HCT116 (cell line): ENCODE measurements around the gene C1orf50. TPM values are rescaled to one million over a fixed set of nuclear protein-coding genes. Genes with fewer than 3 reads are reported as not detected.
"Not testable (repeated sequence)": the region's sequence is repeated elsewhere in the genome, so short reads cannot be mapped to it uniquely, and the experiment has no call there.

Experiments
- ATAC-seq: fragments of 200-7000 bp; cut with Tn5 transposase; 2 replicates; pipeline ENCODE4 v1.9.1; 2020; ENCODE audit warnings: mild to moderate bottlenecking, moderate library complexity
- BruUV-seq: library from RNA; stranded (reverse); fragments of 400-500 nt; replicated peaks from 2 replicates; lab custom pipeline; 2021; lab: Mats Ljungman, UMichigan
- CTCF ChIA-PET: fragments of 300-600 bp; sonication (Branson Sonifier 250); formaldehyde crosslinking; loops from one replicate; lab custom pipeline; 2021; ENCODE audit warnings: antibody characterized with exemption; lab: Charles Lee
- POLR2A ChIA-PET: fragments of 300-600, 350-600 bp; sonication (Branson Sonifier 250); formaldehyde crosslinking; loops from one replicate; lab custom pipeline; 2021; ENCODE audit warnings: antibody characterized with exemption; lab: Charles Lee
- RAD21 ChIA-PET, 2 experiments: fragments of 300-600 bp; sonication (Branson Sonifier 250); formaldehyde crosslinking; loops; one replicate each; lab custom pipeline; 2023; ENCODE audit warnings: low total read pairs in 2 of 2; ENCODE audit not compliant: uncharacterized antibody in 2 of 2, unreplicated experiment in 2 of 2, low non-redundant PET in 1 of 2; lab: Charles Lee
- DNase-seq: peaks from one replicate; pipeline ENCODE4 v3.0.0-alpha.2; 2010; ENCODE audit warnings: low read depth, low spot score
- H2AFZ ChIP-seq: fragments of 200-600 bp; shearing (Covaris generic), sonication (generic); 2 replicates; pipeline ENCODE4 v1.6.1; 2017; ENCODE audit warnings: low read depth, mixed run types, mixed read lengths, antibody characterized with exemption, low read length; ENCODE audit not compliant: poor library complexity, severe bottlenecking
- H3K27ac ChIP-seq: 2 replicates; pipeline ENCODE4 v1.5.1; 2012; ENCODE audit warnings: low read depth, low read length
- H3K27me3 ChIP-seq: fragments of 200-600 bp; sonication (generic); 2 replicates; pipeline ENCODE4 v1.6.1; 2016; ENCODE audit warnings: mixed run types, low read length, mixed read lengths; ENCODE audit not compliant: insufficient read depth
- H3K36me3 ChIP-seq, 2 experiments: fragments of 200-500 bp in 1 of 2; fragments of 200-600 bp in 1 of 2; sonication (Bioruptor generic) in 1 of 2; sonication (generic) in 1 of 2; 2 replicates each; pipeline versions ENCODE4 v1.5.1 to v1.6.1; 2014 to 2016; ENCODE audit warnings: low read length in 2 of 2, inconsistent platforms in 1 of 2, mixed read lengths in 1 of 2, mixed run types in 1 of 2; ENCODE audit not compliant: insufficient read depth in 2 of 2, control insufficient read depth in 1 of 2
- H3K4me1 ChIP-seq, 2 experiments: fragments of 200-600 bp in 1 of 2; sonication (generic) in 1 of 2; 2 replicates each; pipeline versions ENCODE4 v1.5.1 to v1.6.1; 2012 to 2017; ENCODE audit warnings: low read length in 2 of 2, inconsistent platforms in 1 of 2, mild to moderate bottlenecking in 1 of 2, mixed read lengths in 1 of 2, mixed run types in 1 of 2, moderate library complexity in 1 of 2; ENCODE audit not compliant: insufficient read depth in 2 of 2, control insufficient read depth in 1 of 2
- H3K4me2 ChIP-seq: fragments of 200-600 bp; sonication (generic); 2 replicates; pipeline ENCODE4 v1.6.1; 2017; ENCODE audit warnings: mixed run types, low read length, mixed read lengths
- H3K4me3 ChIP-seq, 2 experiments: fragments of 200-600 bp in 1 of 2; sonication (generic) in 1 of 2; replicated peaks in 1 of 2; 2 replicates each; pipeline ENCODE4 v1.5.1; 2011 to 2016; ENCODE audit warnings: low read length in 2 of 2, control low read depth in 1 of 2, low read depth in 1 of 2, mild to moderate bottlenecking in 1 of 2, mixed read lengths in 1 of 2, mixed run types in 1 of 2
- H3K79me2 ChIP-seq: fragments of 200-600 bp; sonication (generic); 2 replicates; pipeline ENCODE4 v1.6.1; 2017; ENCODE audit warnings: mild to moderate bottlenecking, mixed run types, low read length, moderate library complexity, mixed read lengths; ENCODE audit not compliant: insufficient read depth
- H3K9ac ChIP-seq: fragments of 200-600 bp; sonication (generic); 2 replicates; pipeline ENCODE4 v1.6.1; 2016; ENCODE audit warnings: low read length, mixed read lengths
- H3K9me2 ChIP-seq: fragments of 200-600 bp; sonication (generic), shearing (Covaris generic); 2 replicates; pipeline ENCODE4 v1.6.1; 2017; ENCODE audit warnings: mixed run types, mild to moderate bottlenecking, moderate library complexity; ENCODE audit not compliant: insufficient read depth
- H3K9me3 ChIP-seq, 2 experiments: fragments of 200-500 bp in 1 of 2; fragments of 200-600 bp in 1 of 2; sonication (Bioruptor generic) in 1 of 2; sonication (generic) in 1 of 2; 2 replicates each; pipeline ENCODE4 v1.6.1; 2014 to 2017; ENCODE audit warnings: low read length in 2 of 2, mixed read lengths in 2 of 2, inconsistent platforms in 1 of 2, low read depth in 1 of 2, mild to moderate bottlenecking in 1 of 2, mixed run types in 1 of 2, moderate library complexity in 1 of 2; ENCODE audit not compliant: control insufficient read depth in 1 of 2, insufficient read depth in 1 of 2
- H4K20me1 ChIP-seq: fragments of 200-600 bp; sonication (generic), shearing (Covaris generic); 2 replicates; pipeline ENCODE4 v1.6.1; 2017; ENCODE audit warnings: mixed run types, mild to moderate bottlenecking, moderate library complexity; ENCODE audit not compliant: insufficient read depth
- CBX3 ChIP-seq: IDR thresholded peaks from 2 replicates; pipeline ENCODE4 v1.6.1; 2012; ENCODE audit warnings: low read depth
- ELF1 ChIP-seq: IDR thresholded peaks from 2 replicates; pipeline ENCODE4 v1.6.1; 2012; ENCODE audit warnings: low read depth, borderline replicate concordance
- POLR2A ChIP-seq: IDR thresholded peaks from 2 replicates; pipeline ENCODE4 v1.7.0; 2011; ENCODE audit warnings: borderline replicate concordance; ENCODE audit not compliant: insufficient read depth, insufficient read length; ENCODE audit errors: extremely low read depth
- REST ChIP-seq: IDR thresholded peaks from 2 replicates; pipeline ENCODE4 v1.6.1; 2012; ENCODE audit warnings: low read depth
- SIN3A ChIP-seq: IDR thresholded peaks from 2 replicates; pipeline ENCODE4 v1.6.1; 2012; ENCODE audit warnings: low read depth
- SP1 ChIP-seq: IDR thresholded peaks from 2 replicates; pipeline ENCODE4 v1.6.1; 2012; ENCODE audit warnings: low read depth
- intact Hi-C: fragments of 100-400 bp; cut with micrococcal nuclease; formaldehyde crosslinking; loops from 2 replicates; pipeline ENCODE4 v1.10.0; 2022
- total RNA-seq: library from RNA; stranded (reverse); gene quantifications from one replicate; pipeline ENCODE4 v1.2.1, GENCODE V29; 2021; ENCODE audit not compliant: unreplicated experiment

Gene C1orf50
- total RNA-seq, 1 experiment from 2014 or later: 5.8 TPM

GRCh38 chr1:42750041-42750440, 17.0 kb upstream of the C1orf50 start (continued):
- TF ChIP-seq SP1 (no peak), ELF1 (no peak), POLR2A (no peak), SIN3A (no peak), REST (no peak), CBX3 (no peak)

GRCh38 chr1:42751511-42752070, 15.5 kb upstream of the C1orf50 start:
- H3K9ac ChIP-seq, H3K4me2 ChIP-seq, H3K27me3 ChIP-seq, H3K9me2 ChIP-seq, H3K4me1 ChIP-seq, ATAC-seq, BruUV-seq, DNase-seq, intact Hi-C loops, POLR2A ChIA-PET, CTCF ChIA-PET, H4K20me1 ChIP-seq, H3K9me3 ChIP-seq, RAD21 ChIA-PET, H3K27ac ChIP-seq, H2AFZ ChIP-seq, H3K4me3 ChIP-seq, H3K79me2 ChIP-seq: not testable (repeated sequence)
- peaks cover 14 to 42% of the 10 kb centered on the region in 2 experiments; a peak in 3 of 4 replicates for H3K36me3 ChIP-seq
